HepG2 (cell line): ENCODE data around the gene ABHD12. TPM values are rescaled to one million over a fixed set of nuclear protein-coding genes. Genes with fewer than 3 reads are reported as not detected.

ENCODE experiments used
- ATF7 ChIP-seq, 2 experiments: fragments of 450-650 bp in 1 of 2; sonication (generic) in 1 of 2; formaldehyde crosslinking in 1 of 2; IDR thresholded peaks; 2 replicates each; pipeline versions ENCODE4 v1.4.0 to v1.6.1; 2016 to 2020; ENCODE audit warnings: antibody characterized with exemption in 1 of 2, mild to moderate bottlenecking in 1 of 2, missing genetic modification reagents in 1 of 2
- CHD2 ChIP-seq: IDR thresholded peaks from 2 replicates; pipeline ENCODE4 v1.6.1; 2011; ENCODE audit warnings: low read depth, low read length, improper control_type of control experiment
- CREB3 ChIP-seq: sonication (generic); formaldehyde crosslinking; IDR thresholded peaks from 2 replicates; pipeline ENCODE4 v1.5.0; 2020; ENCODE audit warnings: missing genetic modification reagents
- DDIT3 ChIP-seq: sonication (generic); formaldehyde crosslinking; IDR thresholded peaks from 2 replicates; pipeline ENCODE4 v1.4.0; 2020; ENCODE audit warnings: mild to moderate bottlenecking, missing genetic modification reagents
- EEA1 ChIP-seq: sonication (generic); formaldehyde crosslinking; IDR thresholded peaks from 2 replicates; pipeline ENCODE4 v1.5.1; 2020; ENCODE audit warnings: mild to moderate bottlenecking, missing genetic modification reagents, borderline replicate concordance
- FOXO4 ChIP-seq: sonication (generic); formaldehyde crosslinking; conservative IDR thresholded peaks from 2 replicates; pipeline ENCODE4 v1.8.1; 2023; ENCODE audit warnings: missing genetic modification reagents
- GFI1 ChIP-seq: sonication (generic); formaldehyde crosslinking; IDR thresholded peaks from 2 replicates; pipeline ENCODE4 v1.5.0; 2020; ENCODE audit warnings: missing genetic modification reagents, mild to moderate bottlenecking, borderline replicate concordance
- HNRNPLL ChIP-seq: fragments of 200-400 bp; formaldehyde crosslinking; IDR thresholded peaks from 2 replicates; pipeline ENCODE4 v1.6.1; 2017; ENCODE audit warnings: mild to moderate bottlenecking, low read depth, low read length; ENCODE audit not compliant: poor library complexity, severe bottlenecking
- HOXA3 ChIP-seq: sonication (generic); formaldehyde crosslinking; IDR thresholded peaks from 2 replicates; pipeline ENCODE4 v1.5.0; 2020; ENCODE audit warnings: missing genetic modification reagents
- JUN ChIP-seq: sonication (generic); formaldehyde crosslinking; IDR thresholded peaks from 2 replicates; pipeline ENCODE4 v1.4.0; 2020; ENCODE audit warnings: mild to moderate bottlenecking, missing genetic modification reagents
- KLF15 ChIP-seq: sonication (generic); formaldehyde crosslinking; IDR thresholded peaks from 2 replicates; pipeline ENCODE4 v1.8.1; 2023; ENCODE audit warnings: borderline replicate concordance, mild to moderate bottlenecking, inconsistent platforms, missing genetic modification reagents, mixed read lengths
- MIER2 ChIP-seq: IDR thresholded peaks from 2 replicates; pipeline ENCODE4 v1.6.1; 2016; ENCODE audit warnings: missing biosample characterization, missing genetic modification reagents
- RXRA ChIP-seq: sonication (generic); formaldehyde crosslinking; IDR thresholded peaks from 2 replicates; pipeline ENCODE4 v1.5.1; 2020; ENCODE audit warnings: missing genetic modification reagents
- SOX6 ChIP-seq, 2 experiments: fragments of 450-650 bp in 1 of 2; sonication (generic) in 1 of 2; formaldehyde crosslinking in 1 of 2; IDR thresholded peaks; 2 replicates each; pipeline versions ENCODE4 v1.4.0 to v1.6.1; 2017 to 2020; ENCODE audit warnings: antibody characterized with exemption in 1 of 2, mild to moderate bottlenecking in 1 of 2, missing genetic modification reagents in 1 of 2
- ZGPAT ChIP-seq: IDR thresholded peaks from 2 replicates; pipeline ENCODE4 v1.6.1; 2016; ENCODE audit warnings: mild to moderate bottlenecking
- ZHX1 ChIP-seq: sonication (generic); formaldehyde crosslinking; IDR thresholded peaks from 2 replicates; pipeline ENCODE4 v1.8.1; 2022; ENCODE audit warnings: low read depth, mild to moderate bottlenecking, missing genetic modification reagents
- ZNF225 ChIP-seq: sonication (generic); formaldehyde crosslinking; IDR thresholded peaks from 2 replicates; pipeline ENCODE4 v1.4.0; 2020; ENCODE audit warnings: mild to moderate bottlenecking, missing genetic modification reagents
- ZNF431 ChIP-seq: sonication (generic); formaldehyde crosslinking; IDR thresholded peaks from 2 replicates; pipeline ENCODE4 v1.9.0; 2022; ENCODE audit warnings: missing genetic modification reagents, low read depth, mild to moderate bottlenecking, borderline replicate concordance
- ZNF441 ChIP-seq: sonication (generic); formaldehyde crosslinking; IDR thresholded peaks from 2 replicates; pipeline ENCODE4 v1.7.0; 2021; ENCODE audit warnings: missing genetic modification reagents, borderline replicate concordance
- ZNF547 ChIP-seq: sonication (generic); formaldehyde crosslinking; IDR thresholded peaks from 2 replicates; pipeline ENCODE4 v1.5.1; 2020; ENCODE audit warnings: mild to moderate bottlenecking, missing genetic modification reagents
- ZNF556 ChIP-seq: sonication (generic); formaldehyde crosslinking; IDR thresholded peaks from 2 replicates; pipeline ENCODE4 v1.4.0; 2020; ENCODE audit warnings: mild to moderate bottlenecking, missing genetic modification reagents, borderline replicate concordance
- ZNF564 ChIP-seq: sonication (generic); formaldehyde crosslinking; IDR thresholded peaks from 2 replicates; pipeline ENCODE4 v1.8.1; 2023; ENCODE audit warnings: mild to moderate bottlenecking, missing genetic modification reagents
- polyA plus RNA-seq, 8 experiments: library from polyadenylated mRNA; depleted of rRNA in 3 of 8; stranded (reverse) in 7 of 8; unstranded in 1 of 8; fragments of >200 nt; fragmentation: Illumina TruSeq in 4 of 8; extraction: Trizol in 4 of 8; gene quantifications; 2 replicates each; pipeline versions ENCODE4 v1.2.1 to v1.2.3, GENCODE V29; 2011 to 2016; ENCODE audit warnings: low read depth in 4 of 8, missing spikeins in 1 of 8, mixed read lengths in 1 of 8; ENCODE audit not compliant: insufficient read depth in 1 of 8
- total RNA-seq, 5 experiments: library from RNA; depleted of rRNA; stranded (reverse); fragments of >200 nt; fragmentation: Illumina TruSeq; extraction: Trizol; gene quantifications; 2 replicates each; pipeline ENCODE4 v1.2.3, GENCODE V29; 2016; ENCODE audit warnings: low read depth in 1 of 5

The ABHD12 gene
- total and polyA plus RNA-seq, 2 of the 13 experiments (the other 11 are each of a cell fraction or from before 2014, with no cell fraction given): 23.5 to 72.1 TPM

- TF ChIP-seq HNRNPLL (no peak), ZNF225 (CRISPR knock-in tag) (0 out of 2 replicates have a peak, but pooled peaks have one; percentile 62), JUN (CRISPR knock-in tag) (no peak), ZNF556 (0 out of 2 replicates have a peak, but pooled peaks have one; percentile 34), HOXA3 (CRISPR knock-in tag) (peak; percentile 59; the same call in 1 of the 2 replicates), RXRA (CRISPR knock-in tag) (peak; percentile 83), ZNF547 (CRISPR knock-in tag) (peak; percentile 66), FOXO4 (CRISPR knock-in tag) (no peak), KLF15 (CRISPR knock-in tag) (peak; percentile 85; the same call in 1 of the 2 replicates), ZNF441 (CRISPR knock-in tag) (no peak; the same call in 1 of the 2 replicates), ZNF564 (CRISPR knock-in tag) (peak; percentile 86; the same call in 1 of the 2 replicates), EEA1 (CRISPR knock-in tag) (peak; percentile 90), MIER2 (CRISPR knock-in tag) (no peak), GFI1 (CRISPR knock-in tag) (no peak), DDIT3 (CRISPR knock-in tag) (no peak), ZGPAT (peak; percentile 72; the same call in 1 of the 2 replicates), SOX6 (IDR thresholded peaks at IDR 0.05) (no peak), SOX6 (CRISPR knock-in tag; IDR thresholded peaks at IDR 0.05) (peak; percentile 42; the same call in 1 of the 2 replicates), ATF7 (IDR thresholded peaks at IDR 0.05) (no peak), ATF7 (CRISPR knock-in tag; IDR thresholded peaks at IDR 0.05) (no peak; the same call in 1 of the 2 replicates), ZNF431 (CRISPR knock-in tag) (no peak), CHD2 (no peak; the same call in 1 of the 2 replicates), ZHX1 (CRISPR knock-in tag) (0 out of 2 replicates have a peak, but pooled peaks have one; percentile 18), CREB3 (CRISPR knock-in tag) (peak; percentile 52; the same call in 1 of the 2 replicates)
Measured at GRCh38 chr20:25389858-25390537, 637 bp downstream of the ABHD12 start (continued).
